Right atrium auricular region (tissue), 2 donors: Measurements from ENCODE around the gene USP47. TPM values are rescaled to one million over a fixed set of nuclear protein-coding genes. Genes with fewer than 3 reads are reported as not detected.
A peak's percentile ranks its signal among the peaks of the same experiment; 100 is the strongest.

Source experiments
- DNase-seq: peaks from one replicate; pipeline ENCODE4 v3.0.0-alpha.2; 2019; ENCODE audit warnings: low spot score
- H3K27ac ChIP-seq, 2 donors: fragments of 200-600 bp; sonication (generic); 1 replicate in 1 of 2; 2 replicates in 1 of 2; pipeline ENCODE4 v1.5.1; 2016 to 2019
- H3K27me3 ChIP-seq, 2 donors: fragments of 200-600 bp; sonication (generic); one replicate each; pipeline versions ENCODE4 v1.5.1 to v1.6.0; 2017 to 2019
- H3K36me3 ChIP-seq: fragments of 200-600 bp; sonication (generic); one replicate; pipeline ENCODE4 v1.5.1; 2016
- H3K4me1 ChIP-seq, 2 donors: fragments of 200-600 bp; sonication (generic); one replicate each; pipeline versions ENCODE4 v1.5.1 to v1.6.0; 2017 to 2019
- H3K4me3 ChIP-seq, 2 donors: fragments of 200-600 bp; sonication (generic); 1 replicate in 1 of 2; 2 replicates in 1 of 2; pipeline ENCODE4 v1.5.1; 2017 to 2019; ENCODE audit warnings: mild to moderate bottlenecking in 1 of 2, moderate library complexity in 1 of 2
- H3K9me3 ChIP-seq, 2 donors: fragments of 200-600 bp; sonication (generic); one replicate each; pipeline ENCODE4 v1.5.1; 2019
- total RNA-seq, 2 donors: library from RNA; depleted of rRNA; stranded (reverse); fragments of >200 nt; gene quantifications; one replicate each; pipeline ENCODE4 v1.1.0, GENCODE V29; 2016
- TF ChIP-seq, protein P1 (sequence below), 2 donors: fragments of 200-600 bp; sonication (generic); IDR thresholded peaks; one replicate each; pipeline ENCODE4 v1.5.1; 2019; ENCODE audit warnings: antibody characterized with exemption in 2 of 2

Gene USP47
- total RNA-seq, 2 donors from 2014 or later: 58.7 to 61.3 TPM

DNA sequence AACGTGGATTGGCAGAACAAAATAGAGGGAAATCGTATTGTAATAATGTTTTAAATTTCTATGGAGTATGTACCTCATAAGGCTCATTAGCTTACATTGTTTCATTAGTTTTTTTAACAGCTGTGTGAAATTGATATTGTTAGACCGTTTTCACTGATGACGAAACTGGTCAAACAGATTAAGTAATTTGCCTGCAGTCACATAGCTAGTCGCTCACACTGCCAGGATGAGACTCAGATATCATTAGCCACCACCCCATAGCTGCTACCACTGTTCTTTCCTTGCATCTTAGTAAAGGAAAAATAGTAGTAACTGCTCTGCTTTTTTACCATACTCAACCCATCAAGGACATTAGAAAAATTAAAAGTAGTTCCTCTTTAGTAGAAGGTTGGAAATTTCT, 102.7 kb downstream of the USP47 start:
- H3K27ac ChIP-seq: no peak overlapping the region
- H3K9me3 ChIP-seq: no peaks in the 10 kb centered on the region
- peaks cover 39% of the 10 kb centered on the region for H3K36me3 ChIP-seq
- H3K4me1 ChIP-seq: peaks cover 0 to 16% of the 10 kb centered on the region in 2 donors
- TF ChIP-seq, protein P1, sequence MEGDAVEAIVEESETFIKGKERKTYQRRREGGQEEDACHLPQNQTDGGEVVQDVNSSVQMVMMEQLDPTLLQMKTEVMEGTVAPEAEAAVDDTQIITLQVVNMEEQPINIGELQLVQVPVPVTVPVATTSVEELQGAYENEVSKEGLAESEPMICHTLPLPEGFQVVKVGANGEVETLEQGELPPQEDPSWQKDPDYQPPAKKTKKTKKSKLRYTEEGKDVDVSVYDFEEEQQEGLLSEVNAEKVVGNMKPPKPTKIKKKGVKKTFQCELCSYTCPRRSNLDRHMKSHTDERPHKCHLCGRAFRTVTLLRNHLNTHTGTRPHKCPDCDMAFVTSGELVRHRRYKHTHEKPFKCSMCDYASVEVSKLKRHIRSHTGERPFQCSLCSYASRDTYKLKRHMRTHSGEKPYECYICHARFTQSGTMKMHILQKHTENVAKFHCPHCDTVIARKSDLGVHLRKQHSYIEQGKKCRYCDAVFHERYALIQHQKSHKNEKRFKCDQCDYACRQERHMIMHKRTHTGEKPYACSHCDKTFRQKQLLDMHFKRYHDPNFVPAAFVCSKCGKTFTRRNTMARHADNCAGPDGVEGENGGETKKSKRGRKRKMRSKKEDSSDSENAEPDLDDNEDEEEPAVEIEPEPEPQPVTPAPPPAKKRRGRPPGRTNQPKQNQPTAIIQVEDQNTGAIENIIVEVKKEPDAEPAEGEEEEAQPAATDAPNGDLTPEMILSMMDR (IDR thresholded peaks at IDR 0.05): no peak
- DNase-seq: no peak
- H3K4me3 ChIP-seq: no peak overlapping the region
- H3K27me3 ChIP-seq: no peaks in the 10 kb centered on the region

DNA sequence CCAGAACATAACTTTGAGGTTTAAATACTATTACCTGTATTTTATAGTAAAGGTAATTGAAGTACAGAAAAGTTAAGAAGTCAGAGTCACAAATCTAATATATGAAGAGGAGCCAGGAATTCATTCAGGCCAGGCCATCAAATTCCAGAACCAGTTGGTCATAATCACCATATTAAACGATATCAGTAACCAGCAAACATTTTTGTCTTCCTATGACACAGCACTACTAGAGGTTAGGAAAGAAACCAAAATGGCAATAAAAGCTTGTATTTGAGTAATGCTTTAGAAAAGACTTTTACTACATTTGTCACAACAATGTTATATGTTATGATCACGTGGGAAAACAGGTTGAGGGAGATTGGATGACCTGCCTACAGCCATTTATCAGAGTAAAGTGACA, 104.4 kb downstream of the USP47 start:
- no peaks in the 10 kb centered on the region for H3K9me3 ChIP-seq
- TF ChIP-seq, protein P1 (IDR thresholded peaks at IDR 0.05): no peak
- H3K36me3 ChIP-seq: peaks cover 37% of the 10 kb centered on the region
- no peak overlapping the region for H3K4me3 ChIP-seq
- no peak for DNase-seq
- no peaks in the 10 kb centered on the region for H3K27me3 ChIP-seq
- peaks cover 0 to 21% of the 10 kb centered on the region in 2 donors for H3K4me1 ChIP-seq
- peak overlapping the region; percentile 29 to 62 for H3K27ac ChIP-seq

DNA sequence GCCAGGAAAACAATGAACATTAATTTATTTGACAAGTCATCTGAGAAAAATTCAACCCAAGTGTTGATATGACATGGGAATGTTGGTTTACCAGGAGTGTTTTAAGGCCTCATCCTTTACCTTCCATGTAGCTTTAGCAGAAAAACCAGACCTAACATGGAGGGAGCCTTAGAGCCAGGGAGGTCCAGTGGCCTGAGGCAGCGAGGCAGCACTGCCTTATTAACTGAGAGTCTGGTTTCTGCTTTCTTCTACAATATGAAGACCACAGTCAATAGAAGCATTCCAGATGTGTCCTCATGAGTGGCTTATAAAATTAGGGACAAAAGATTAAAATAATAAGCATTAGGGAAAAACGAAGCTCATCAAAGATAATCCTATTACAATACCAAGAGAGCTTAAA, 105.1 kb downstream of the USP47 start:
- H3K36me3 ChIP-seq: peaks cover 30% of the 10 kb centered on the region
- H3K27ac ChIP-seq: peak overlapping the region; percentile 29 to 62
- H3K9me3 ChIP-seq: no peaks in the 10 kb centered on the region
- TF ChIP-seq, protein P1 (IDR thresholded peaks at IDR 0.05): no peak
- H3K27me3 ChIP-seq: no peaks in the 10 kb centered on the region
- H3K4me3 ChIP-seq: no peak overlapping the region
- H3K4me1 ChIP-seq: peaks cover 0 to 25% of the 10 kb centered on the region in 2 donors
- no peak for DNase-seq

- Histone ChIP-seq H3K36me3 (peaks cover 23% of the 10 kb centered on the region), H3K27me3 (no peaks in the 10 kb centered on the region), H3K9me3 (no peaks in the 10 kb centered on the region), H3K27ac (peak overlapping the region; percentile 29 to 62), H3K4me3 (no peak overlapping the region), H3K4me1 (peaks cover 0 to 25% of the 10 kb centered on the region in 2 donors)
- DNase-seq: no peak
- TF ChIP-seq, protein P1 (IDR thresholded peaks at IDR 0.05): no peak
Observed at GRCh38 chr11:11947825-11948224, 106.1 kb downstream of the USP47 start.

DNA sequence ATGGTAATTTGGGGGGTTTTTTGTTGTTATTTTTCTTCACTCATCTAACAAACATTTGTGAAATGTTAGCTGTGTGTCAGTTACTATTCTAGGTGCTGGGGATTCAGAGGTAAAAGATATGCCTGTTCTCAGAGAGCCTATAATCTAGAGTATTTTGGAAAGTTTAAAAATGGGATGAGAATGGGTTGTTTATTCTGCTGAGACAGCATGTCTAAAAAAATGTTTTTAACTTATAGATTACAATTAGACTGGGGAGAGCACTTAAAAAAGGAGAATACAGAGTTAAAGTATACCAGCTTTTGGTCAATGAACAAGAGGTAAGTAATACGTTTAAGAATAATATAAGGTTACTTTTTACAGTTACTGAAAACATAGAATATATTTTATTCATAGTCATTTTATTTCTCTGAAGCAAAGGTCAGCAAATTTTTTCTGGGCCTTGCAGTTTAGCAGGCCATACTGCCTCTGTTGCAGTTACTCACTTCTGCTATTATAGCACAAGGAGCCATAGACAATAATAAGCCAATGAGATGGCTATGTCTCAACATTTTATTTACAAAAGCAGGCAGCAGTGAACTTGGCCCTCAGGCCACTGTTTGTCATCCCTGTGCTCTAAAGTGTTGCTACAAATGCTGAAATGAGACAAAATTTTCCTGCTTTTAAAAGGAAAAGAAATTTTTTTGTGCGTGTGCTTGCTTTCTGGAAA, 106.6 kb downstream of the USP47 start:
- DNase-seq: no peak
- Histone ChIP-seq H3K36me3 (peaks cover 29% of the 10 kb centered on the region), H3K27ac (peak overlapping the region; percentile 29 to 62), H3K4me3 (no peak overlapping the region), H3K27me3 (no peaks in the 10 kb centered on the region), H3K9me3 (no peaks in the 10 kb centered on the region), H3K4me1 (peaks cover 0 to 25% of the 10 kb centered on the region in 2 donors)
- TF ChIP-seq, protein P1 (IDR thresholded peaks at IDR 0.05): no peak

- no peak overlapping the region for H3K4me3 ChIP-seq
- DNase-seq: no peak
- no peaks in the 10 kb centered on the region for H3K27me3 ChIP-seq
- peak overlapping the region in 1 of 2 donors; percentile 62 for H3K27ac ChIP-seq
- no peaks in the 10 kb centered on the region for H3K9me3 ChIP-seq
- H3K36me3 ChIP-seq: peaks cover 39% of the 10 kb centered on the region
- TF ChIP-seq, protein P1 (IDR thresholded peaks at IDR 0.05): no peak
- H3K4me1 ChIP-seq: peaks cover 0 to 25% of the 10 kb centered on the region in 2 donors
Observed at GRCh38 chr11:11949482-11949881, 107.7 kb downstream of the USP47 start.
